ENCODE measurements around the gene ATXN10.
A peak's percentile ranks its signal among the peaks of the same experiment; 100 is the strongest.
"Not testable (repeated sequence)": the region's sequence is repeated elsewhere in the genome, so short reads cannot be mapped to it uniquely, and the experiment has no call there.

Gene ATXN10

GRCh38 chr22:45671783-45672563 is at the start of gene ATXN10:
Gene ATXN10, plus strand, starts transcription at chr22:45671834. Its CDS starts 230 bp downstream, at chr22:45672064.
- DNase-seq: peak; percentile 74

DNA sequence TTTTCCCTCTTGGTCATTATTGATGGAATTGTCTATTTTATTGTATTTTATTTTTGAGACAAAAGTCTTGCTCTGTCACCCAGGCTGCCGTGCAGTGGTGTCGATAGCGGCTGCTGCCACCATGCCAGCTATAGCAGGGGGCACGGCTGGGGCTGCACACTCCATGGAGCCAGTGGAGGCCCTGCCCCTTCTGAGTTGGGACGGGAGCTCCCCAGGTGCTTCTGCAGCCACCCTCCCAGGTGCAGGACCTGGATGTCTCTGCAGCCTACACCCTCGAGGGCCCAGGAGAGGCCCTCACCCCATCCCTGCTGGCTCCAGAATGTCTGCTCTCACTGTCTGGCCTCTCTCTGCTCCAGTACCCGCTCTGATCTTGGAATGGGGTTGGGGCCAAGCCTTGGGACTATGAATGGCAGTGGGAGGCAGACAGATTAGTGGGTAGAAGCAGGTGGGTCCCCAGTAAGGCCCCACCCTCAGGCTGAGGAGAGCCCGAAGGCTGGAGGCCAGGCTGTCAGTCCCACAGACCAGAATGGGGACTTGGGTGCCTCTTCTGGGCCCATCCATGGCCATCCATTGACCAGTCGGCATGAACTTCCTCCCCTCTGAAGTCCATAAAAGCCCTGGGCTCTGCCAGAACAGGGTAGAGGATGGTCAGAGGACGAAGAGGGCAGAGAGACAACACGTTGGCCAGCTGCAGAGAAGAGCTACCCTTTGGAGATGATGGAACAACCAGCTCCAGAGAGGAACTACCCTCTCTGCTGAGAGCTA is 49.6 kb upstream of the ATXN10 start:
- no peak for DNase-seq

DNA sequence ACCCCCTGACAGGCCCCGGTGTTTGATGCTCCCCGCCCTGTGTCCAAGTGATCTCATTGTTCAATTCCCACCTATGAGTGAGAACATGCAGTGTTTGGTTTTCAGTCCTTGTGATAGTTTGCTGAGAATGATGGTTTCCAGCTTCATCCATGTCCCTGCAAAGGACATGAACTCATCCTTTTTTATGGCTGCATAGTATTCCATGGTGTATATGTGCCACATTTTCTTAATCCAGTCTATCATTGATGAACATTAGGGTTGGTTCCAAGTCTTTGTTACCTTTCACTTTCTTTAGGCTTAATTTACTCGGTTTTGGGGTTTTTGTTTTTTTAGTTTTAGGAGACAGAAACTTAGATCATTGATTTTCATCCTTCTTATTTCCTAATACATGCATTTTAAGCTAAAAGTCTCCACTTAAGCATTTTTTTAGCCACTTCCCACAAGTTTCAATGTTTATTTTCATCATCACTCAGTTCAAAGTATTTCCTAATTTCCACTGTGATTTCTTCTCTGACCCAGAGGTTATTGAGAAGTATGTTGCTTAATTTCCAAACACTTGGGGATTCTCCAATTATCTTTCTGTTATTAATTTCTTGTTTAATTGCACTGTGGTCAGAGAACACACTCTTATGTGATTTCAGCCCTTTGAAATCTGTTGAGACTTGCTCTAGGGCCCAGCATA is 48.0 kb upstream of the ATXN10 start:
- not testable (repeated sequence) for DNase-seq

GRCh38 chr22:45626198-45626651 is 45.4 kb upstream of the ATXN10 start:
- DNase-seq: no peak

GRCh38 chr22:45627489-45628233 is 44.0 kb upstream of the ATXN10 start:
- DNase-seq: no peak

- DNase-seq: no peak
Measured at GRCh38 chr22:45628515-45628914, 43.1 kb upstream of the ATXN10 start.

DNA sequence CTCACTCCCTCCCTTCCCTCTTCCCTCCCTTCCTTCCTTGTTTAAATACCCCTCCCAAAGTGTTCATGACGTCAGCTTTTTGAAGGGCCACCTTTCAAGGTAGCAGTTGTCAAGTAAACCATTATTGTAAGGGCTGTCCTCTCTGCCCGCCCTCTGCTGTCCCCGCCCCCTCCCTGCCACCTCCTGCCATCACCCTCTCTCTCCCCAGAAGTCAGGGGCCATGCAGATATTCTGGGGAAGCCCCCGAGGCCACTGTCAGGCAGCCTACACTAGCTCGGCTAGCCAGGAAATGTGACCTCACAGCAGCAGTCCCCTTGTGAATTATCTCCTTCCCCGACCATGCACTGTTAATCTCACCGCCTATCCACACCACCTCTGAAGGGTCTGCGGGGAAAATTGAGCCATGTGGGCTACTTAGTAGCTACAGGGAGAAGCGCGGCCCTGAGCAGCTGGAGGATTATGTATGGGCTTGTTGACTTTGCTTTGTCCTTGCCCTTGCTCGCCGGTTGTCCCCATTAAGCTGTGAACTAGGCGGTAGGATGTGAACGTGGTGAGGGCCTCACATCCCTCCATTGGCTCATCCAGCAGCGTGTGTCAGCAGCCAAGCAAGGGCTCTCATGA is 42.1 kb upstream of the ATXN10 start:
- DNase-seq: no peak

DNA sequence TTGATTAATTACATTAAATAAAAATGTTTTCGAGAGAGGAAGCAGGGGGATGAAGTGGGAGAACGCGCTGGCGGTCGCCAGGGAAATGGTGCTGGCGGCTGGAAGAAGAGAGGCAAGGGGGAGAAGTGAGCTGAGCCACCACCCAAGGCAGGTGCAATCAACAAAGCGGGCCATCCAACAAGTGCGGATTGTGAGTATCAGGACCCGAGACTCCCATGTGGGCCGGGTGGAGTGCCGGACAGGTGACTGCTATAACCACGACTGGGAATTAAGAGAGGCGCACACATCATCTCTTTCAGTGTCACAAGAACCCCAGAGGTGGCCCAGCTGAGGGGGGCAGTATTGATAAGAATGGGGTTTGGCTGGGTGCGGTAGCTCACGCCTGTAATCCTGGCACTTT is 41.2 kb upstream of the ATXN10 start:
- DNase-seq: no peak

GRCh38 chr22:45631140-45631840 is 40.3 kb upstream of the ATXN10 start:
- DNase-seq: no peak

- no peak for DNase-seq
Measured at GRCh38 chr22:45631841-45632238, 39.8 kb upstream of the ATXN10 start.

DNA sequence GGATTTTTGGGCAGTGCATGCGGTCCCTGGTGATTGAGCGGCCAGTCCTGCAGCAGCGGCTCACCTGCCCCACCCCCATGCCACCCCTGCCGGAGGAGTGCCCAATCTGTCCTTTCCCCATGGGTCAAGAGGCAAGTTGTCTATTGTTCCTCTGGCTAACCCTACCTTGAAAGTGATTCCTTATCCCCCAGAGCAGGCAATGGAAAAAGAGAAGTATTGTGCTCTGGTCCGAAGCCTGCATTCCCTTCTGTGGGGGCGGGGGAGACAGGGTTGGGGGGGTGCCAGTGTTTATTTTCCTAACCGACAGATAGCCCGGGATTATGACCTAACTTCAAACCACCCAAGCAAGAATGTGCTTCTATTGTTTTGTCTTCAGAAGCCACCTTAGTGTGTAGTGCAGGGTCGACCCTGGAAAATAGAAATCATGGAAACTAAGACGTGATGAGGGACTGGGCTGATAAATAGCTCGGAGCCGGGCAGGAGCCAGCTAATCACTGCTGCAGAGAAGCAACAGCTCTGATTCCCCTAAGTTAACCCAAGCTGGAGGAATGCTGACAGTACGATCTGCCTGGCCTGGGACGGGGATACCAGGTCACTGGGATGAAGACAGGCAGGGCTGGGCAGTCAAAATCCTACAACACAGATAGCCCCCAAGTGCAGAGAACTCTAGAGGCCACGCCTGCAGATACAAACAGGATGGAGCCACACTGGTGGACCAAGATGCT is 38.7 kb upstream of the ATXN10 start:
- no peak for DNase-seq

DNA sequence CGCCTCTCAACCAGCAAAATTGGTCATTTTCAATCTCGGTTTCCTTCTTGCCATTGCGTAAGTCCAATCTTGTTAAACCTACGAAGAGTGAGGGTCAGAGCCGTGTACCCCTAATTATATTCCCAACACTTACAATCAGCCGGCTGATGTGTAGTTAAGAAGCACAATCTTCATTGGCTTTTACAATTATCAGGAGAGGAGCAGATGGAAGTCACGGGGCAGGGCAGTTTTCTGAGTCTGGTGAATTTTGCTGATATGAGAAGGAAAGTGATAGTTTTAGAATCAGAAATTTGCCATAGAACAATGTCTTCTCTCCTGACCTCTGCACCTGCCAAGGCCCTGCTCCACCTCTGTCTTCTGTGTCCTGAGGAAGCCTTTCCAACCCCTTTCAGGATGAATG is 35.0 kb upstream of the ATXN10 start:
- no peak for DNase-seq

- DNase-seq: no peak
Measured at GRCh38 chr22:45638197-45638596, 33.4 kb upstream of the ATXN10 start.

DNA sequence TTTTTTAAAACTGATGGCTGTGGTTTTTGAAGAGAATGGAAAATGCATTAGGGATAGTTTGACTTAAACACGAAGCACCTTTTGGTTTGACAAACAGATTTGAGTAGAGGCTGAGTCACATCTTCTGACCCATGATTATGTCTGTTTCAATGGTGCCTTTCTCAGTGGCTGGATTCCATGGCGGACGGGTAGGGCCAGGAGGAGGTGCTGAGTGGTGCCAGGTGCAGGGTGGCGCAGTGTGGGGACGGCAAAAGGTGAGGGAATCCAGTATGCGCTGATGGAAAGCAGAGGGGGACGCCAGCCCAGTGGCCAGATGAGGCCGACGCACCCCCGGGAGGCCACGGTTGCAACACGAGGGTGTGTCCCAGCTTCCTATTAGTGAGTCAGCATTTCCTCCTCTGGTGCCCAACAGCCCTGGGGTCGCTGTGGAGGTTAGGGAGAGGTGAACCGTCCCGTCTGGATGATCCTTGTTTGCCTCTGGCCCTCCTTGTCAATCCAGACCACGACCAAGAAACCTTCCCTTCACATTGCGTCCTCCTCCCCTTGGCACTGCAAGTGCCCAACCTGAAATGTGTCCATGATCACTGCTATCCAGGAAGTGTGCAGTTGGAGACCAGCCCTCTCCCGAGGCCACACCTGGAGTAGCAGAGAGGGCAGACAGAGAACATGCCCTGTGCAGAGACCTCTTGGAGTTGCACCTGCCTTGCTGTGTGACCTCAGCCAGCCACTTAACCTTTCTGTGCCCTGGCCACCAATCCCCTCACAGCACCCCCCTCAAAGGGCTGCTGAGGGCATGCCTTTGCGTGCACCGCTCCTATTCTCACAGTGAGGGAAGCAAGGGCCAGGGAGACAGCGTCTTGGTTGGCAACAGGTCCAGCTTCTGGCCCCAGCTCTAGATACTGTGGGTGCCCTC is 32.5 kb upstream of the ATXN10 start:
- DNase-seq: no peak

GRCh38 chr22:45639747-45640102 is 31.9 kb upstream of the ATXN10 start:
- DNase-seq: no peak

DNA sequence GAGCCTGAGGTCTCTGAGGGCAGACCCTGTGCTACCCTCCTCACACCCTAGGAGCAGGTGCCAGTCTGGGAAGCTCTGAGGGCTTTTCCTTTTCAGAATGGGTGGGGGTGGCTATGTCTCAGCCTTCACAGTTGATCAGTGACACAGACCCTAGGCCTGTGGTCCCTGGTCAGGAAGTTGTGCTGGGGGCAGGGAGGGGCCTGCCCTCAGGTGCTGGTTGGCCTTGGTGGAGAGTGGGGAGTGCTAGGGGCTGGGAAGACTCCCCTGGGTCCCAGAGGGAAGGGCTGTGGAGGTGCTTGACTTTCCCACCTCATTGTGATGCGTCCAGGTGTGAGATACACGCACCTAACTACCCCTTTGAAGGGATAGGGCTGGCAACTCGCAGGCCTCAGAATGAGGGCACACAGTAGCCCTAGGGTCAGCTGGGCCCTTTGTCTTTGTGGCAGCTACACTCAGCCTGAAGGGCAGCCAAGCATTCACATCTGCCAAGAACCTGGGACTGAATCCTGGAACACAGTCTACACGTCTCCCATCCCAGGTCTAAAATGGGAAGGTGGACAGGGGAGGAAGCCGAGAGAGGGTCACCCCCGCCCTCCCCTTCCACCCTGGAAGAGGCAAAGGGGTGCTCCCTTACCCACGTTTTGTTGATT is 31.2 kb upstream of the ATXN10 start:
- no peak for DNase-seq

DNA sequence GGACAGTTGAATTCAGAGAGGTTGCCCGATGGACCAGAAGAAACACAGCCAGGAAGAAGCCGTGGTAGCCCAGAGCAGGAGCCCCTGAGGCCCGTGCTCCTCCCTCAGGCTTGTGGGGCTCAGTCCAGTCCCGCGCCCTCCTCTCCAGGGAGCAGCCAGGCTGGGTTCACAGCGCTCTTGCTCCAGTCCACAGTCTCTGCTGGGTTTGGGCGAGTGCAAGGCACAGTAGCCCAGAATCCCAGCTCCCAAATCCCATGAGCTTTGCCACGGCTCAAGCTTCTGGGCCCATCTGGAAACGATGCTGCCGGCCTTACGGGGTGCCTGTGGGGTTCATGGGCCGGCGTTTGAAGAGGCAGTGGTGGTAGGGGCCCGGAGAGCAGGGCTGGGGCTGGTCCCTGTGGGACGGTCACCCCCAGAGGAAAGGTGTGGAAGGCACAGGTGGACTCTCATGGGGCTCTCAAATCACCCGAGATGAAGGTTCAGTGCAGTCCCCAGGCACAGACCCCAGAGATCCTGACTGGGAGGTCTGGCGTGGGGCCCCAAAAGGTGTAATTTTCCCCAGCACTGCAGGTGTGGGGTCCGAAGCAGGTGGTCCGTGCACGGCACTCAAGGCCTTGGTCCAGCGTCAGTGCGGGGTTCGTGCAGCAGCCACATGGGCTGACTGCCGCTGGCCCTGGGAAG is 30.6 kb upstream of the ATXN10 start:
- DNase-seq: no peak

DNA sequence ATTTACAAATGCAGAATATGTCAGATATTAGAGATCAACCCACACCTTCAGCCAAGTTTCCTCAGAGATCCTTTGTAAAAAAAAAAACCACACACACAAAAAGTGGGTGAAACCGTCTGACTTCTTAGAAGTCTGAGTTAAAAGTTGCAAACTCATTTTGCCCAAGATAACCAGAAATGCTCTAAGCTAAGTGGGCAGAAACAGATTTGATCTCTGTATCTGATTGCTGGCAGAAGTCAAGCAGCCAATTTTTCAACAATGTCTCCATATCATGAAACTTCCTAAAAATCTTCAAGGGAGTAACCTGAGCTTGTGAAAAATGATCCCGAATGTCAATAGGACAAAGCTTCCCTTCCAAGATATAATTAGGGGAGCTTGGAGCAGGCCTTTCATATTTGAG is 28.6 kb upstream of the ATXN10 start:
- DNase-seq: no peak

DNA sequence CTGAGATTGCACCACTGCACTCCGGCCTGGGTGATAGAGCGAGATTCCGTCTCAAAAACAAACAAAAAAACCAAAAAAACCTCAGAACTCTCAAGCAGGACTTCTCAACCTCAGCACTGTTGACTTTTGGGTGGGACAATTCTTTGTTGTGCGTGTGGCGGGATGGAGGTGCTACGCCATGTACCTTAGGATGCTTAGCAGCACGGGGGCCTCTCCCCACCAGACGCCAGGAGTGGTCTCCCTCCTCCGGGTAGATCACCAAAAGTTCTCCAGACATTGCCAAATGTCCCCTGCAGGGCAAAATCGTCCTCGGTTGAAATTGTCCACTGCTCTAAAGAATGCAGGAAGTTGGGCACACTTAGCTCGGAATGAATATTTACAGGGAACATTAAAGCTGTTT is 26.9 kb upstream of the ATXN10 start:
- DNase-seq: no peak

Data from NCI-H2081 (cell line).